IPS DF 4.7 (cell line): ENCODE data around the gene PHF3.

Source experiments
- DNase-seq: peaks from one replicate; pipeline ENCODE4 v3.0.0-alpha.2; 2013; ENCODE audit warnings: low spot score; ENCODE audit errors: extremely low read depth

Gene PHF3

GRCh38 chr6:63649269-63649668 is 13.7 kb downstream of the PHF3 start:
- DNase-seq: no peak

- DNase-seq: no peak
Measured at GRCh38 chr6:63649847-63650265, 14.3 kb downstream of the PHF3 start.

- DNase-seq: no peak
Measured at GRCh38 chr6:63652980-63653379, 17.4 kb downstream of the PHF3 start.

- no peak for DNase-seq
Measured at GRCh38 chr6:63660757-63661156, 25.2 kb downstream of the PHF3 start.

GRCh38 chr6:63661769-63662168 is 26.2 kb downstream of the PHF3 start:
- no peak for DNase-seq

- DNase-seq: no peak
Measured at GRCh38 chr6:63663147-63663955, 27.7 kb downstream of the PHF3 start.

GRCh38 chr6:63663956-63664281 is 28.3 kb downstream of the PHF3 start:
- DNase-seq: no peak

GRCh38 chr6:63671098-63671754 is 35.6 kb downstream of the PHF3 start:
- DNase-seq: no peak

- no peak for DNase-seq
Measured at GRCh38 chr6:63672582-63673129, 37.1 kb downstream of the PHF3 start.

- DNase-seq: no peak
Measured at GRCh38 chr6:63673692-63674091, 38.1 kb downstream of the PHF3 start.

GRCh38 chr6:63674635-63675034 is 39.0 kb downstream of the PHF3 start:
- DNase-seq: no peak

GRCh38 chr6:63675138-63675537 is 39.5 kb downstream of the PHF3 start:
- DNase-seq: no peak

GRCh38 chr6:63676412-63677114 is 41.0 kb downstream of the PHF3 start:
- no peak for DNase-seq

GRCh38 chr6:63677282-63677681 is 41.7 kb downstream of the PHF3 start:
- no peak for DNase-seq

GRCh38 chr6:63683071-63683603 is 47.5 kb downstream of the PHF3 start:
- DNase-seq: no peak

- no peak for DNase-seq
Measured at GRCh38 chr6:63685446-63686379, 50.1 kb downstream of the PHF3 start.

- no peak for DNase-seq
Measured at GRCh38 chr6:63689421-63689820, 53.8 kb downstream of the PHF3 start.

- DNase-seq: no peak
Measured at GRCh38 chr6:63690221-63690620, 54.6 kb downstream of the PHF3 start.

GRCh38 chr6:63705707-63706106 is 70.1 kb downstream of the PHF3 start:
- DNase-seq: no peak

GRCh38 chr6:63706630-63707029 is 71.0 kb downstream of the PHF3 start:
- no peak for DNase-seq

- DNase-seq: no peak
Measured at GRCh38 chr6:63708631-63709030, 73.0 kb downstream of the PHF3 start.
